ENCODE results near the gene CCHCR1.

Gene CCHCR1

GRCh38 chr6:31161216-31162126, 3.9 kb upstream of the CCHCR1 start:
- no peak for DNase-seq

GRCh38 chr6:31158863-31159855, 1.6 kb upstream of the CCHCR1 start:
- no peak for DNase-seq

GRCh38 chr6:31158140-31158862, 699 bp upstream of the CCHCR1 start, which contains the start of gene TCF19:
TCF19 (plus strand) TSS chr6:31158589; CDS start chr6:31159470, 881 bp downstream.
- peak; percentile 99 for DNase-seq

GRCh38 chr6:31156641-31157040, 961 bp downstream of the CCHCR1 start:
- no peak for DNase-seq

- DNase-seq, result no peak
These were observed 3.2 kb downstream of the CCHCR1 start for GRCh38 chr6:31154436-31154835.

- DNase-seq, result no peak
These were observed 4.8 kb downstream of the CCHCR1 start for GRCh38 chr6:31152781-31153180.

- DNase-seq, result no peak
These were observed 7.7 kb downstream of the CCHCR1 start for GRCh38 chr6:31149827-31150447.

GRCh38 chr6:31145386-31145785, 12.2 kb downstream of the CCHCR1 start:
- no peak for DNase-seq

- no peak for DNase-seq
These were observed 12.6 kb downstream of the CCHCR1 start for GRCh38 chr6:31144970-31145340.

- DNase-seq, result no peak
These were observed 13.2 kb downstream of the CCHCR1 start for GRCh38 chr6:31144296-31144969.

GRCh38 chr6:31143148-31143547, 14.5 kb downstream of the CCHCR1 start:
- no peak for DNase-seq

GRCh38 chr6:31142361-31142761, 15.2 kb downstream of the CCHCR1 start:
- DNase-seq, result no peak

GRCh38 chr6:31140643-31141042, 17.0 kb downstream of the CCHCR1 start:
- DNase-seq, result no peak

GRCh38 chr6:31139599-31139998, 18.0 kb downstream of the CCHCR1 start:
- DNase-seq, result no peak

- no peak for DNase-seq
These were observed 18.6 kb downstream of the CCHCR1 start, which contains the start of gene PSORS1C2 for GRCh38 chr6:31138982-31139381. PSORS1C2 (minus strand) TSS chr6:31139066; CDS start chr6:31139026, 40 bp downstream.

- DNase-seq, result no peak
These were observed 21.9 kb downstream of the CCHCR1 start for GRCh38 chr6:31135710-31136109.

- DNase-seq, result no peak
These were observed 24.8 kb downstream of the CCHCR1 start for GRCh38 chr6:31132806-31133205.

GRCh38 chr6:31131595-31131994, 26.0 kb downstream of the CCHCR1 start:
- no peak for DNase-seq

GRCh38 chr6:31130751-31131150, 26.9 kb downstream of the CCHCR1 start:
- DNase-seq, result no peak

- DNase-seq, result no peak
These were observed 28.5 kb downstream of the CCHCR1 start for GRCh38 chr6:31129130-31129529.

GRCh38 chr6:31128093-31128676, 29.4 kb downstream of the CCHCR1 start:
- peak; percentile 53 to 69 for DNase-seq

Data from stimulated activated CD4-positive, alpha-beta T cell treated with anti-CD3 and anti-CD28 coated beads, Interleukin-4, amount 100 ng/mL, for 4 hours (primary cell).